Keratinocyte (primary cell): Measurements from ENCODE around the gene TLDC2. TPM values are rescaled to one million over a fixed set of nuclear protein-coding genes. Genes with fewer than 3 reads are reported as not detected.

Experiments used
- DNase-seq: peaks from one replicate; pipeline ENCODE4 v3.0.0-alpha.2; 2011; ENCODE audit warnings: low read depth, missing footprints, low spot score
- FAIRE-seq: peaks from 2 replicates; lab custom pipeline; 2011; peaks lifted over from hg19 to GRCh38; lab: Jason Lieb, UNC
- H2AFZ ChIP-seq: 2 replicates; pipeline ENCODE4 v1.6.0; 2012; ENCODE audit warnings: low read length, control low read depth, inconsistent platforms; ENCODE audit not compliant: control insufficient read depth
- H3K27ac ChIP-seq: 2 replicates; pipeline ENCODE4 v1.5.1; 2011; ENCODE audit warnings: low read length; ENCODE audit not compliant: control insufficient read depth, insufficient read depth
- H3K27me3 ChIP-seq: 3 replicates; pipeline ENCODE4 v1.6.0; 2011; ENCODE audit warnings: low read length; ENCODE audit not compliant: control insufficient read depth, insufficient read depth; ENCODE audit errors: extremely low read depth
- H3K36me3 ChIP-seq, 2 experiments: 2 replicates in 1 of 2; 3 replicates in 1 of 2; pipeline ENCODE4 v1.5.1; 2011; ENCODE audit warnings: low read length in 2 of 2, mild to moderate bottlenecking in 1 of 2; ENCODE audit not compliant: control insufficient read depth in 2 of 2, insufficient read depth in 2 of 2; ENCODE audit errors: extremely low read depth in 1 of 2
- H3K4me1 ChIP-seq: 3 replicates; pipeline ENCODE4 v1.5.1; 2011; ENCODE audit warnings: low read length; ENCODE audit not compliant: control insufficient read depth, insufficient read depth; ENCODE audit errors: extremely low read depth
- H3K4me2 ChIP-seq: 3 replicates; pipeline ENCODE4 v1.6.0; 2011; ENCODE audit warnings: low read depth, low read length; ENCODE audit not compliant: control insufficient read depth, insufficient read depth; ENCODE audit errors: extremely low read depth
- H3K4me3 ChIP-seq, 3 experiments: fragments of 200-600 bp in 1 of 3; sonication (generic) in 1 of 3; 2 replicates in 2 of 3; 3 replicates in 1 of 3; pipeline ENCODE4 v1.5.1; 2011 to 2016; ENCODE audit warnings: low read length in 3 of 3, mild to moderate bottlenecking in 3 of 3, control low read depth in 2 of 3, inconsistent platforms in 1 of 3, low read depth in 1 of 3, mixed read lengths in 1 of 3, mixed run types in 1 of 3, moderate library complexity in 1 of 3; ENCODE audit not compliant: control insufficient read depth in 2 of 3, insufficient read depth in 2 of 3; ENCODE audit errors: extremely low read depth in 1 of 3
- H3K79me2 ChIP-seq: 2 replicates; pipeline ENCODE4 v1.6.0; 2012; ENCODE audit warnings: low read length; ENCODE audit not compliant: control insufficient read depth, insufficient read depth
- H3K9ac ChIP-seq: 3 replicates; pipeline ENCODE4 v1.6.0; 2011; ENCODE audit warnings: low read length; ENCODE audit not compliant: control insufficient read depth, insufficient read depth; ENCODE audit errors: extremely low read depth
- H3K9me1 ChIP-seq: 3 replicates; pipeline ENCODE4 v1.6.0; 2011; ENCODE audit warnings: low read length; ENCODE audit not compliant: control insufficient read depth, insufficient read depth; ENCODE audit errors: extremely low read depth
- H3K9me3 ChIP-seq: 2 replicates; pipeline ENCODE4 v1.5.1; 2012; ENCODE audit warnings: low read depth, low read length; ENCODE audit not compliant: control insufficient read depth
- H4K20me1 ChIP-seq: 3 replicates; pipeline ENCODE4 v1.6.0; 2011; ENCODE audit warnings: low read length; ENCODE audit not compliant: control insufficient read depth, insufficient read depth; ENCODE audit errors: extremely low read depth
- EZH2 ChIP-seq: IDR thresholded peaks from one replicate; pipeline ENCODE4 v1.6.1; 2012; ENCODE audit warnings: inconsistent platforms, mild to moderate bottlenecking, low read length, moderate library complexity
- dilution Hi-C: fragments of 300-500 bp; cut with MboI; formaldehyde crosslinking; loops from one replicate; pipeline ENCODE4 v1.7.0; 2020; ENCODE audit warnings: low sequenced_read_pairs; ENCODE audit not compliant: extremely low pct_ligation_motif_present
- polyA plus RNA-seq, 5 experiments: library from polyadenylated mRNA; depleted of rRNA in 3 of 5; stranded (reverse) in 3 of 5; stranded (forward) in 1 of 5; unstranded in 1 of 5; fragments of >200 nt; gene quantifications; 1 replicate in 1 of 5; 2 replicates in 3 of 5; 3 replicates in 1 of 5; pipeline versions ENCODE4 v1.2.1 to v1.2.3, GENCODE V29; 2011 to 2012; ENCODE audit warnings: missing spikeins in 2 of 5, low read depth in 1 of 5, low replicate concordance in 1 of 5
- TF ChIP-seq, protein P1 (sequence below), 3 experiments: IDR thresholded peaks in 1 of 3; conservative IDR thresholded peaks in 1 of 3; optimal IDR thresholded peaks in 1 of 3; 2 replicates in 2 of 3; 3 replicates in 1 of 3; pipeline versions ENCODE3 to v1.5.1; 2011; ENCODE audit warnings: low read length in 3 of 3, mild to moderate bottlenecking in 3 of 3, moderate library complexity in 2 of 3, control low read depth in 1 of 3, inconsistent platforms in 1 of 3; ENCODE audit not compliant: insufficient read depth in 2 of 3; ENCODE audit errors: extremely low read depth in 1 of 3

The TLDC2 gene
- polyA plus RNA-seq, 1 donor (not counting 4 experiments of a cell fraction or from before 2014, with no cell fraction given), result 0.34 TPM

DNA sequence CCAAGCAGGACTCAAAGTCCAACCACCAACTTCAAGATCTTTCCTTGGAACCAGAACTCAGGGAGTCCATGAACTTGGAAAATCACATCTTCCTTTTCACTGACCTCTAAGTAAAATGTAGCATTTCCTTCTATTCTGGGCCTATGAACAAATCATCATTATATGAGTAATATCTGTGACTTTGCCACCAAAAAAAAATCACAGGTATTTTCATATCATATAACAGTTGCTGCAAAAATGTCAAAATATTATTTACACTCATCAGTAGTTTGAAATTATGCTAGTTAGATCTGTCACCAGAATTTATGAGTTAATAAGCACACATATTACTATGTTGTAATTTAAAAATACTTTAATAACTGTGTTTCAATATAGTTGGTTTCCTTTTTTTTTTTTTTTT lies 27.3 kb upstream of the TLDC2 start:
- peaks cover 73% of the 10 kb centered on the region for H3K79me2 ChIP-seq
- H3K9me1 ChIP-seq, result no peaks in the 10 kb centered on the region
- dilution Hi-C loops, result no loop called here
- DNase-seq (no peak), FAIRE-seq (no peak)
- H3K4me2 ChIP-seq, result no peak overlapping the region
- H3K4me3 ChIP-seq, result no peak overlapping the region
- H3K9ac ChIP-seq, result no peak overlapping the region
- H3K27me3 ChIP-seq, result no peaks in the 10 kb centered on the region
- no peak overlapping the region for H3K27ac ChIP-seq
- peaks cover 4 to 6% of the 10 kb centered on the region in 2 experiments for H3K36me3 ChIP-seq
- no peaks in the 10 kb centered on the region for H3K9me3 ChIP-seq
- H3K4me1 ChIP-seq, result peaks cover 18% of the 10 kb centered on the region
- peaks cover 3% of the 10 kb centered on the region for H4K20me1 ChIP-seq
- TF ChIP-seq, protein P1, sequence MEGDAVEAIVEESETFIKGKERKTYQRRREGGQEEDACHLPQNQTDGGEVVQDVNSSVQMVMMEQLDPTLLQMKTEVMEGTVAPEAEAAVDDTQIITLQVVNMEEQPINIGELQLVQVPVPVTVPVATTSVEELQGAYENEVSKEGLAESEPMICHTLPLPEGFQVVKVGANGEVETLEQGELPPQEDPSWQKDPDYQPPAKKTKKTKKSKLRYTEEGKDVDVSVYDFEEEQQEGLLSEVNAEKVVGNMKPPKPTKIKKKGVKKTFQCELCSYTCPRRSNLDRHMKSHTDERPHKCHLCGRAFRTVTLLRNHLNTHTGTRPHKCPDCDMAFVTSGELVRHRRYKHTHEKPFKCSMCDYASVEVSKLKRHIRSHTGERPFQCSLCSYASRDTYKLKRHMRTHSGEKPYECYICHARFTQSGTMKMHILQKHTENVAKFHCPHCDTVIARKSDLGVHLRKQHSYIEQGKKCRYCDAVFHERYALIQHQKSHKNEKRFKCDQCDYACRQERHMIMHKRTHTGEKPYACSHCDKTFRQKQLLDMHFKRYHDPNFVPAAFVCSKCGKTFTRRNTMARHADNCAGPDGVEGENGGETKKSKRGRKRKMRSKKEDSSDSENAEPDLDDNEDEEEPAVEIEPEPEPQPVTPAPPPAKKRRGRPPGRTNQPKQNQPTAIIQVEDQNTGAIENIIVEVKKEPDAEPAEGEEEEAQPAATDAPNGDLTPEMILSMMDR (optimal IDR thresholded peaks at IDR 0.05 in 1 of 3, IDR thresholded peaks at IDR 0.05 in 1 of 3, conservative IDR thresholded peaks at IDR 0.05 in 1 of 3; ENCODE audit: extremely low read depth in 1 of 3, insufficient read depth in 2 of 3, low read length in 3 of 3), result no peak
- TF ChIP-seq EZH2, result no peak
- no peak overlapping the region for H2AFZ ChIP-seq

GRCh38 chr20:36849333-36850065 lies 26.4 kb upstream of the TLDC2 start:
- no peaks in the 10 kb centered on the region for H3K9me3 ChIP-seq
- DNase-seq (no peak), FAIRE-seq (no peak)
- H3K27ac ChIP-seq, result no peak overlapping the region
- no peak for TF ChIP-seq EZH2
- TF ChIP-seq, protein P1 (optimal IDR thresholded peaks at IDR 0.05 in 1 of 3, IDR thresholded peaks at IDR 0.05 in 1 of 3, conservative IDR thresholded peaks at IDR 0.05 in 1 of 3; ENCODE audit: extremely low read depth in 1 of 3, insufficient read depth in 2 of 3, low read length in 3 of 3), result no peak
- no peaks in the 10 kb centered on the region for H3K27me3 ChIP-seq
- H3K9me1 ChIP-seq, result no peaks in the 10 kb centered on the region
- H3K36me3 ChIP-seq, result peaks cover 4 to 7% of the 10 kb centered on the region in 2 experiments
- no peak overlapping the region for H2AFZ ChIP-seq
- peaks cover 80% of the 10 kb centered on the region for H3K79me2 ChIP-seq
- no peak overlapping the region for H3K4me2 ChIP-seq
- dilution Hi-C loops, result no loop called here
- peaks cover 3% of the 10 kb centered on the region for H4K20me1 ChIP-seq
- no peak overlapping the region for H3K4me3 ChIP-seq
- H3K4me1 ChIP-seq, result peaks cover 24% of the 10 kb centered on the region
- no peak overlapping the region for H3K9ac ChIP-seq
